H9 (cell line): ENCODE results near the gene IGF1R. TPM values are rescaled to one million over a fixed set of nuclear protein-coding genes. Genes with fewer than 3 reads are reported as not detected.

Source experiments
- DNase-seq: peaks from one replicate; pipeline ENCODE4 v3.0.0-alpha.2; 2017
- H2AFZ ChIP-seq: one replicate; pipeline ENCODE4 v1.6.1; 2013; ENCODE audit warnings: mild to moderate bottlenecking, low read length, control low read depth, moderate library complexity
- H2AK5ac ChIP-seq: 2 replicates; pipeline ENCODE4 v1.6.1; 2013; ENCODE audit warnings: low read length, control low read depth, mixed read lengths; ENCODE audit not compliant: insufficient read length
- H2BK120ac ChIP-seq: one replicate; pipeline ENCODE4 v1.6.1; 2013; ENCODE audit warnings: low read depth, mild to moderate bottlenecking, low read length, control low read depth, inconsistent platforms; ENCODE audit not compliant: poor library complexity, severe bottlenecking
- H2BK12ac ChIP-seq: 2 replicates; pipeline ENCODE4 v1.6.1; 2013; ENCODE audit warnings: low read length, control low read depth, mixed read lengths, low read depth; ENCODE audit not compliant: insufficient read length
- H2BK15ac ChIP-seq: 2 replicates; pipeline ENCODE4 v1.6.1; 2013; ENCODE audit warnings: low read depth, low read length, control low read depth
- H2BK20ac ChIP-seq: one replicate; pipeline ENCODE4 v1.6.1; 2013; ENCODE audit warnings: low read depth, mild to moderate bottlenecking, low read length, control low read depth, inconsistent platforms; ENCODE audit not compliant: poor library complexity, severe bottlenecking
- H2BK5ac ChIP-seq: 2 replicates; pipeline ENCODE4 v1.6.1; 2013; ENCODE audit warnings: low read length, control low read depth, mixed read lengths; ENCODE audit not compliant: insufficient read length
- H3K14ac ChIP-seq: 2 replicates; pipeline ENCODE4 v1.6.1; 2013; ENCODE audit warnings: low read length, control low read depth; ENCODE audit not compliant: insufficient read depth
- H3K18ac ChIP-seq: 2 replicates; pipeline ENCODE4 v1.6.1; 2013; ENCODE audit warnings: low read depth, mild to moderate bottlenecking, mixed read lengths, low read length, control low read depth; ENCODE audit not compliant: insufficient read length
- H3K23ac ChIP-seq: 2 replicates; pipeline ENCODE4 v1.6.1; 2013; ENCODE audit warnings: low read length, control low read depth, mixed read lengths, low read depth; ENCODE audit not compliant: insufficient read length
- H3K23me2 ChIP-seq: 2 replicates; pipeline ENCODE4 v1.6.1; 2013; ENCODE audit warnings: low read depth, mild to moderate bottlenecking, mixed read lengths, low read length, control low read depth; ENCODE audit not compliant: insufficient read length, poor library complexity, severe bottlenecking
- H3K27ac ChIP-seq: 2 replicates; pipeline ENCODE4 v1.5.1; 2013; ENCODE audit warnings: low read length, control low read depth, mixed read lengths, low read depth; ENCODE audit not compliant: insufficient read length
- H3K27me3 ChIP-seq: 2 replicates; pipeline ENCODE4 v1.6.1; 2013; ENCODE audit warnings: low read length, control low read depth, inconsistent platforms; ENCODE audit not compliant: insufficient read depth
- H3K4ac ChIP-seq: 2 replicates; pipeline ENCODE4 v1.6.1; 2013; ENCODE audit warnings: low read depth, mild to moderate bottlenecking, control low read depth, inconsistent platforms, low read length, moderate library complexity
- H3K4me1 ChIP-seq: 2 replicates; pipeline ENCODE4 v1.6.1; 2013; ENCODE audit warnings: low read length, control low read depth, inconsistent platforms; ENCODE audit not compliant: insufficient read depth
- H3K4me2 ChIP-seq: 2 replicates; pipeline ENCODE4 v1.6.1; 2013; ENCODE audit warnings: low read length, control low read depth, mixed read lengths; ENCODE audit not compliant: insufficient read length, insufficient read depth
- H3K56ac ChIP-seq: 2 replicates; pipeline ENCODE4 v1.6.1; 2013; ENCODE audit warnings: low read depth, mild to moderate bottlenecking, mixed read lengths, low read length, control low read depth; ENCODE audit not compliant: insufficient read length
- H3K79me1 ChIP-seq: 2 replicates; pipeline ENCODE4 v1.6.1; 2013; ENCODE audit warnings: low read depth, mild to moderate bottlenecking, moderate library complexity, low read length, control low read depth, inconsistent platforms; ENCODE audit not compliant: insufficient read depth, poor library complexity, severe bottlenecking
- H3K79me2 ChIP-seq: 2 replicates; pipeline ENCODE4 v1.6.1; 2013; ENCODE audit warnings: low read length, control low read depth, inconsistent platforms; ENCODE audit not compliant: insufficient read depth
- H3K9ac ChIP-seq: 2 replicates; pipeline ENCODE4 v1.6.1; 2013; ENCODE audit warnings: low read length, control low read depth, mixed read lengths; ENCODE audit not compliant: insufficient read length; ENCODE audit errors: extremely low read depth
- H3K9me3 ChIP-seq: one replicate; pipeline ENCODE4 v1.6.1; 2013; ENCODE audit warnings: low read depth, low read length, inconsistent platforms; ENCODE audit not compliant: control insufficient read depth
- H3T11ph ChIP-seq: one replicate; pipeline ENCODE4 v1.6.1; 2013; ENCODE audit warnings: mild to moderate bottlenecking, low read length, control low read depth, inconsistent platforms
- H4K20me1 ChIP-seq: one replicate; pipeline ENCODE4 v1.6.1; 2013; ENCODE audit not compliant: control insufficient read depth, insufficient read length, insufficient read depth
- H4K5ac ChIP-seq: 2 replicates; pipeline ENCODE4 v1.6.1; 2013; ENCODE audit warnings: low read depth, mild to moderate bottlenecking, mixed read lengths, low read length, control low read depth; ENCODE audit not compliant: insufficient read length
- H4K8ac ChIP-seq: replicated peaks from 2 replicates; pipeline ENCODE4 v1.6.1; 2013; ENCODE audit warnings: low read length, control low read depth, mixed read lengths, low read depth; ENCODE audit not compliant: insufficient read length
- H4K91ac ChIP-seq: 2 replicates; pipeline ENCODE4 v1.6.1; 2013; ENCODE audit warnings: low read depth, mild to moderate bottlenecking, moderate library complexity, mixed read lengths, low read length, control low read depth; ENCODE audit not compliant: insufficient read length
- H3K27ac Mint-ChIP-seq, 3 experiments: 2 replicates in 2 of 3; 3 replicates in 1 of 3; pipeline ENCODE4 v1.8.0; 2020 to 2021; ENCODE audit warnings: mixed read lengths in 3 of 3, mild to moderate bottlenecking in 1 of 3, moderate library complexity in 1 of 3
- H3K27me3 Mint-ChIP-seq: 2 replicates; pipeline ENCODE4 v1.8.0; 2021; ENCODE audit warnings: low read depth, mild to moderate bottlenecking, moderate library complexity, mixed read lengths
- H3K36me3 Mint-ChIP-seq, 3 experiments: 2 replicates in 2 of 3; 3 replicates in 1 of 3; pipeline ENCODE4 v1.8.0; 2020 to 2021; ENCODE audit warnings: low read depth in 3 of 3, mixed read lengths in 3 of 3; ENCODE audit not compliant: insufficient read depth in 1 of 3
- H3K4me1 Mint-ChIP-seq, 2 experiments: 2 replicates each; pipeline ENCODE4 v1.8.0; 2020; ENCODE audit warnings: mixed read lengths in 2 of 2
- H3K4me3 Mint-ChIP-seq, 2 experiments: 2 replicates in 1 of 2; 3 replicates in 1 of 2; pipeline ENCODE4 v1.8.0; 2020 to 2021; ENCODE audit warnings: mild to moderate bottlenecking in 2 of 2, mixed read lengths in 2 of 2, moderate library complexity in 1 of 2
- H3K9me3 Mint-ChIP-seq, 2 experiments: 2 replicates in 1 of 2; 3 replicates in 1 of 2; pipeline ENCODE4 v1.8.0; 2020; ENCODE audit warnings: mild to moderate bottlenecking in 2 of 2, mixed read lengths in 2 of 2, moderate library complexity in 1 of 2
- WGBS: extraction: QIAGEN DNeasy Blood & Tissue Kit; methylation state at CpG from one replicate; pipeline ENCODE4 v1.1.7; 2013; ENCODE audit warnings: missing lambda C conversion rate, low lambda C conversion rate, mixed read lengths; ENCODE audit not compliant: insufficient read length; ENCODE audit errors: extremely low coverage; 5-methylcytosine and 5-hydroxymethylcytosine counted together
- total RNA-seq: library from RNA; stranded (reverse); gene quantifications from 2 replicates; pipeline ENCODE4 v1.2.1, GENCODE V29; 2021
- TF ChIP-seq, protein P1 (sequence below): fragments of 200-600 bp; sonication (generic); conservative IDR thresholded peaks from 3 replicates; pipeline ENCODE4 v1.8.0; 2021; ENCODE audit warnings: antibody characterized with exemption, mild to moderate bottlenecking

The IGF1R gene
- total RNA-seq, 1 experiment from 2014 or later = 70.0 TPM

DNA sequence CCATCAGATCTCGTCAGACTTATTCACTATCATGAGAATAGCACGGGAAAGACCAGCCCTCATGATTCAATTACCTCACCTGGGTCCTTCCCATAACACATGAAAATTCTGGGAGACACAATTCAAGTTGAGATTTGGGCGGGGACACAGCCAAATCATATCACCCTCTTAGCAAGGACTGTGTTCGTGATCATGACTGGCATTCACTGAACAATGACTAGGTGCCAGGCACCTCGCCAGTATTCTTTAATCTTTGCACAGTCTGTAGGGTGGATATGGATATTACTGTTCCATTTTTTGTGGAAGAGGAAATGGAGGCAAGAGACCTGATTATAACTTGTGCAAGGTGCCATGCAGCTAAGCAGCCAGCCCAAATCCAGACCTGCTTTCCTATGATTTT, 77.5 kb downstream of the IGF1R start:
- Histone ChIP-seq H3K9ac (no peak overlapping the region), H3K9me3 (no peaks in the 10 kb centered on the region), H2BK12ac (no peak overlapping the region), H3K18ac (no peak overlapping the region), H4K20me1 (no peaks in the 10 kb centered on the region), H2AFZ (no peak overlapping the region), H3K27me3 (no peaks in the 10 kb centered on the region), H4K5ac (no peak overlapping the region), H3K4ac (no peak overlapping the region), H4K91ac (no peak overlapping the region), H3K27ac (no peak overlapping the region), H3K79me2 (peaks cover 67% of the 10 kb centered on the region; the same call in 1 of the 2 replicates), H2BK120ac (no peak overlapping the region), H4K8ac (no peak overlapping the region), H2BK5ac (no peak overlapping the region), H2AK5ac (no peak overlapping the region), H3T11ph (no peak overlapping the region), H3K23ac (no peak overlapping the region), H3K4me1 (peaks cover 20% of the 10 kb centered on the region; the same call in 1 of the 2 replicates), H3K4me2 (no peak overlapping the region), H3K14ac (no peak overlapping the region), H2BK15ac (no peak overlapping the region), H3K79me1 (peaks cover 21% of the 10 kb centered on the region), H2BK20ac (no peak overlapping the region), H3K56ac (no peak overlapping the region), H3K23me2 (no peaks in the 10 kb centered on the region)
- Mint-ChIP-seq H3K4me3 (no peak overlapping the region), H3K27ac (no peak overlapping the region; a peak in 1 of 7 replicates), H3K36me3 (peaks cover 4 to 10% (median 5%) of the 10 kb centered on the region in 3 experiments; a peak in 4 of 7 replicates), H3K27me3 (no peaks in the 10 kb centered on the region), H3K4me1 (peaks cover 67 to 73% of the 10 kb centered on the region in 2 experiments), H3K9me3 (no peaks in the 10 kb centered on the region)
- no CpG with 5 or more reads among the region's 5 CpGs for WGBS
- TF ChIP-seq, protein P1, sequence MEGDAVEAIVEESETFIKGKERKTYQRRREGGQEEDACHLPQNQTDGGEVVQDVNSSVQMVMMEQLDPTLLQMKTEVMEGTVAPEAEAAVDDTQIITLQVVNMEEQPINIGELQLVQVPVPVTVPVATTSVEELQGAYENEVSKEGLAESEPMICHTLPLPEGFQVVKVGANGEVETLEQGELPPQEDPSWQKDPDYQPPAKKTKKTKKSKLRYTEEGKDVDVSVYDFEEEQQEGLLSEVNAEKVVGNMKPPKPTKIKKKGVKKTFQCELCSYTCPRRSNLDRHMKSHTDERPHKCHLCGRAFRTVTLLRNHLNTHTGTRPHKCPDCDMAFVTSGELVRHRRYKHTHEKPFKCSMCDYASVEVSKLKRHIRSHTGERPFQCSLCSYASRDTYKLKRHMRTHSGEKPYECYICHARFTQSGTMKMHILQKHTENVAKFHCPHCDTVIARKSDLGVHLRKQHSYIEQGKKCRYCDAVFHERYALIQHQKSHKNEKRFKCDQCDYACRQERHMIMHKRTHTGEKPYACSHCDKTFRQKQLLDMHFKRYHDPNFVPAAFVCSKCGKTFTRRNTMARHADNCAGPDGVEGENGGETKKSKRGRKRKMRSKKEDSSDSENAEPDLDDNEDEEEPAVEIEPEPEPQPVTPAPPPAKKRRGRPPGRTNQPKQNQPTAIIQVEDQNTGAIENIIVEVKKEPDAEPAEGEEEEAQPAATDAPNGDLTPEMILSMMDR = no peak
- DNase-seq = no peak
